NCI-H2107 treated with DMSO at 0.1 percent for 48 hours (cell line): ENCODE data around the gene ST8SIA6.

Experiments
- DNase-seq: peaks from one replicate; lab custom pipeline; 2025; ENCODE audit not compliant: unreplicated experiment; lab: John Stamatoyannopoulos, UW

Gene ST8SIA6

GRCh38 chr10:17276756-17277424 lies 177.5 kb downstream of the ST8SIA6 start:
- DNase-seq = no peak

- no peak for DNase-seq
Observed at GRCh38 chr10:17273403-17273802, 181.0 kb downstream of the ST8SIA6 start.

GRCh38 chr10:17272648-17273047 lies 181.7 kb downstream of the ST8SIA6 start:
- no peak for DNase-seq
